ENCODE data around the gene IVNS1ABP.

The IVNS1ABP gene

GRCh38 chr1:185250063-185250462 lies 67.0 kb downstream of the IVNS1ABP start:
- no peak for DNase-seq

- no peak for DNase-seq
These were observed 67.5 kb downstream of the IVNS1ABP start for GRCh38 chr1:185249563-185249962.
